K562 (cell line): Measurements from ENCODE around the gene POC1B. TPM values are rescaled to one million over a fixed set of nuclear protein-coding genes. Genes with fewer than 3 reads are reported as not detected.
A peak's percentile ranks its signal among the peaks of the same experiment; 100 is the strongest.

Experiments
- ATAC-seq: fragments of 200-7000 bp; cut with Tn5 transposase; 3 replicates; pipeline ENCODE4 v1.9.1; 2020; ENCODE audit warnings: moderate library complexity
- BruUV-seq: library from RNA; stranded (reverse); fragments of 400-500 nt; replicated peaks from 2 replicates; lab custom pipeline; 2021; lab: Mats Ljungman, UMichigan
- CTCF ChIA-PET: fragments of 300-600 bp; formaldehyde crosslinking; extraction: SDS; loops from one replicate; lab custom pipeline; 2021; ENCODE audit warnings: low intra/inter-chr PET ratio; lab: Yijun Ruan, JAX
- POLR2A ChIA-PET: fragments of 300-600, 350-650 bp; sonication (Branson Sonifier 250); formaldehyde crosslinking; extraction: SDS; loops from one replicate; lab custom pipeline; 2021; ENCODE audit warnings: antibody characterized with exemption, inconsistent platforms; lab: Yijun Ruan, JAX
- DNase-seq, 4 experiments: peaks; one replicate each; pipeline versions ENCODE4 v3.0.0 to v3.0.0-alpha.2; 2011 to 2018; ENCODE audit warnings: low spot score in 3 of 4, mixed read lengths in 3 of 4; ENCODE audit errors: extremely low read depth in 1 of 4
- FAIRE-seq: peaks from 2 replicates; lab custom pipeline; 2011; peaks lifted over from hg19 to GRCh38; lab: Jason Lieb, UNC
- H2AFZ ChIP-seq: 2 replicates; pipeline ENCODE4 v1.6.0; 2011; ENCODE audit warnings: low read depth, low read length, control low read depth, inconsistent platforms
- H3K27ac ChIP-seq: fragments of 200-600 bp; 3 replicates; pipeline ENCODE4 v1.8.0; 2011; ENCODE audit warnings: low read depth, mild to moderate bottlenecking, control low read depth, inconsistent platforms, low read length, moderate library complexity, mixed read lengths; ENCODE audit errors: extremely low read depth
- H3K27me3 ChIP-seq, 2 experiments: fragments of 300-600 bp in 1 of 2; 2 replicates in 1 of 2; 3 replicates in 1 of 2; pipeline versions ENCODE4 v1.6.0 to v1.8.0; 2011; ENCODE audit warnings: inconsistent platforms in 2 of 2, low read length in 2 of 2, mild to moderate bottlenecking in 1 of 2, mixed read lengths in 1 of 2, moderate library complexity in 1 of 2; ENCODE audit not compliant: control insufficient read depth in 2 of 2, insufficient read depth in 2 of 2
- H3K36me3 ChIP-seq: fragments of 300-600 bp; 3 replicates; pipeline ENCODE4 v1.8.0; 2011; ENCODE audit warnings: mild to moderate bottlenecking, low read length, inconsistent platforms; ENCODE audit not compliant: control insufficient read depth, insufficient read depth
- H3K4me1 ChIP-seq, 2 experiments: fragments of 200-600 bp in 1 of 2; replicated peaks in 1 of 2; 2 replicates in 1 of 2; 3 replicates in 1 of 2; pipeline versions ENCODE4 v1.5.1 to v1.8.0; 2011; ENCODE audit warnings: inconsistent platforms in 2 of 2, low read length in 2 of 2, mild to moderate bottlenecking in 1 of 2, mixed read lengths in 1 of 2, moderate library complexity in 1 of 2; ENCODE audit not compliant: control insufficient read depth in 2 of 2, insufficient read depth in 2 of 2
- H3K4me2 ChIP-seq: 2 replicates; pipeline ENCODE4 v1.6.1; 2011; ENCODE audit warnings: low read length, control low read depth, inconsistent platforms, mixed read lengths; ENCODE audit not compliant: insufficient read depth
- H3K4me3 ChIP-seq: fragments of 200-600 bp; sonication (generic), shearing (Covaris generic); 2 replicates; pipeline ENCODE4 v1.5.1; 2016; ENCODE audit warnings: control low read depth, inconsistent platforms
- H3K79me2 ChIP-seq: fragments of 200-600 bp; 3 replicates; pipeline ENCODE4 v1.8.0; 2011; ENCODE audit warnings: low read length, inconsistent platforms; ENCODE audit not compliant: control insufficient read depth, insufficient read depth
- H3K9ac ChIP-seq, 2 experiments: 2 replicates each; pipeline versions ENCODE4 v1.6.0 to v1.6.1; 2011; ENCODE audit warnings: low read depth in 2 of 2, low read length in 2 of 2, control low read depth in 1 of 2, inconsistent platforms in 1 of 2, mild to moderate bottlenecking in 1 of 2, mixed read lengths in 1 of 2; ENCODE audit not compliant: insufficient read depth in 1 of 2
- H3K9me1 ChIP-seq: one replicate; pipeline ENCODE4 v1.6.0; 2011; ENCODE audit warnings: inconsistent platforms, mild to moderate bottlenecking, low read length, moderate library complexity; ENCODE audit not compliant: control insufficient read depth, insufficient read depth
- H3K9me3 ChIP-seq: replicated peaks from 2 replicates; pipeline ENCODE4 v1.5.1; 2011; ENCODE audit warnings: low read depth, low read length, inconsistent platforms; ENCODE audit not compliant: control insufficient read depth, insufficient read depth
- H4K20me1 ChIP-seq: replicated peaks from 2 replicates; pipeline ENCODE4 v1.6.1; 2011; ENCODE audit warnings: low read length, inconsistent platforms, mixed read lengths; ENCODE audit not compliant: control insufficient read depth, insufficient read depth
- CHCHD3 ChIP-seq: fragments of 250-450 bp; sonication (Bioruptor Pico); IDR thresholded peaks from 2 replicates; pipeline ENCODE4 v2.1.2; 2022; ENCODE audit warnings: mild to moderate bottlenecking
- CTCF ChIP-seq, 3 experiments: IDR thresholded peaks in 2 of 3; conservative IDR thresholded peaks in 1 of 3; 2 replicates each; pipeline ENCODE4 v1.5.1; 2011 to 2012; ENCODE audit warnings: low read length in 3 of 3, mild to moderate bottlenecking in 3 of 3, control low read depth in 2 of 3, improper control_type of control experiment in 1 of 3, inconsistent platforms in 1 of 3, low read depth in 1 of 3, mixed read lengths in 1 of 3, moderate library complexity in 1 of 3; ENCODE audit not compliant: insufficient read depth in 2 of 3
- DMBX1 ChIP-seq: fragments of 250-450 bp; sonication (Bioruptor Pico); IDR thresholded peaks from 2 replicates; pipeline ENCODE4 v1.8.0; 2022; ENCODE audit warnings: inconsistent platforms, mild to moderate bottlenecking, moderate library complexity, borderline replicate concordance
- ZNF449 ChIP-seq: fragments of 250-450 bp; sonication (Bioruptor Pico); IDR thresholded peaks from 2 replicates; pipeline ENCODE4 v1.8.0; 2022; ENCODE audit warnings: moderate library complexity, mild to moderate bottlenecking, inconsistent platforms
- WGBS: fragments of 100-300 bp; shearing (Covaris generic); methylation state at CpG from one replicate; pipeline ENCODE4 v1.1.6; 2016; ENCODE audit warnings: low coverage, mixed read lengths; ENCODE audit not compliant: insufficient coverage; ENCODE audit errors: missing lambda C conversion rate; 5-methylcytosine and 5-hydroxymethylcytosine counted together
- in situ Hi-C: fragments of 300-500 bp; cut with MboI; formaldehyde crosslinking; loops from 4 replicates; pipeline ENCODE4 v1.15.0; 2018; ENCODE audit warnings: inconsistent platforms, mixed read lengths
- intact Hi-C: fragments of 100-400 bp; cut with micrococcal nuclease; formaldehyde crosslinking; loops from 2 replicates; pipeline ENCODE4 v1.14.2; 2022
- polyA plus RNA-seq, 8 experiments: library from polyadenylated mRNA; depleted of rRNA in 4 of 8; stranded (reverse) in 5 of 8; unstranded in 3 of 8; fragments of >200 nt; fragmentation: Nextera tagmentation in 2 of 8; fragmentation: Illumina TruSeq in 1 of 8; extraction: Ambion mirVana in 2 of 8; extraction: Trizol in 1 of 8; gene quantifications; 2 replicates each; pipeline versions ENCODE4 v1.2.1 to v1.2.3, GENCODE V29; 2011 to 2014; ENCODE audit warnings: inconsistent platforms in 1 of 8, missing spikeins in 1 of 8
- total RNA-seq, 7 experiments: library from RNA; depleted of rRNA in 6 of 7; stranded (reverse); fragments of >200 nt in 6 of 7; fragmentation: Illumina TruSeq in 2 of 7; extraction: Trizol in 2 of 7; gene quantifications; 2 replicates each; pipeline versions ENCODE4 v1.2.1 to v1.2.3, GENCODE V29; 2011 to 2021; ENCODE audit warnings: low replicate concordance in 1 of 7

The POC1B gene
- total and polyA plus RNA-seq, 9 of the 15 experiments (the other 6 are each of a cell fraction or from before 2014, with no cell fraction given) = 4.5 to 16.1 (median 10.4) TPM

- Histone ChIP-seq H3K9ac (no peak overlapping the region), H4K20me1 (no peaks in the 10 kb centered on the region), H3K27ac (no peak overlapping the region), H3K79me2 (no peaks in the 10 kb centered on the region), H3K4me3 (no peak overlapping the region), H3K4me1 (no peaks in the 10 kb centered on the region; a peak in 1 of 5 replicates), H3K9me3 (no peaks in the 10 kb centered on the region), H3K36me3 (no peaks in the 10 kb centered on the region), H3K4me2 (no peak overlapping the region), H3K27me3 (no peaks in the 10 kb centered on the region)
- no peak for DNase-seq
- WGBS = 16% methylated on average over 6 of the region's 6 CpGs
- ATAC-seq = no peak
- intact Hi-C loops (no loop called here), in situ Hi-C loops (no loop called here)
- BruUV-seq = no TSS peak
- no peak for FAIRE-seq
- ChIA-PET POLR2A (no interaction called here), CTCF (no interaction called here)
- no peak for TF ChIP-seq ZNF449 (CRISPR knock-in tag)
- no peak for TF ChIP-seq CHCHD3
- TF ChIP-seq DMBX1 (CRISPR knock-in tag) = no peak
- 0 out of 6 replicates have a peak, but pooled peaks of 1 of the 3 experiments have one; percentile 13 for TF ChIP-seq CTCF (IDR thresholded peaks at IDR 0.05 in 2 of 3, conservative IDR thresholded peaks at IDR 0.05 in 1 of 3; ENCODE audit: insufficient read depth in 2 of 3, low read depth in 1 of 3, low read length in 3 of 3)
- TF ChIP-seq, all 486 proteins: peak for 1
- no peak overlapping the region for H2AFZ ChIP-seq
- H3K9me1 ChIP-seq = no peaks in the 10 kb centered on the region
Observed at GRCh38 chr12:89421092-89421835, 104.6 kb downstream of the POC1B start.
